GM20000 (cell line): ENCODE results near the gene MORN1.

Source experiments
- DNase-seq: peaks from one replicate; pipeline ENCODE4 v3.0.0; 2012; ENCODE audit warnings: low spot score
- CTCF ChIP-seq: IDR thresholded peaks from 2 replicates; pipeline ENCODE4 v1.5.1; 2012; ENCODE audit warnings: mild to moderate bottlenecking, control low read depth; ENCODE audit errors: extremely low read depth, missing control alignments

MORN1 gene

GRCh38 chr1:2312160-2312514 is 79.2 kb downstream of the MORN1 start:
- DNase-seq = no peak
- no peak for TF ChIP-seq CTCF

- DNase-seq = peak; percentile 80
- TF ChIP-seq CTCF = peak; percentile 23
Observed at GRCh38 chr1:2311184-2312032, 79.9 kb downstream of the MORN1 start.

- no peak for DNase-seq
- no peak for TF ChIP-seq CTCF
Observed at GRCh38 chr1:2310332-2311183, 80.8 kb downstream of the MORN1 start.

GRCh38 chr1:2308844-2309243 is 82.5 kb downstream of the MORN1 start:
- DNase-seq = no peak
- TF ChIP-seq CTCF = no peak

GRCh38 chr1:2307972-2308371 is 83.4 kb downstream of the MORN1 start:
- no peak for TF ChIP-seq CTCF
- DNase-seq = no peak

- TF ChIP-seq CTCF = no peak
- no peak for DNase-seq
Observed at GRCh38 chr1:2307064-2307605, 84.2 kb downstream of the MORN1 start.
